Hematopoietic multipotent progenitor cell treated with erythropoietin and hydrocortisone succinate and interleukin-3 and kit ligand, for 8 days (in vitro differentiated cells): ENCODE results near the gene NR2F2.

ENCODE experiments used
- DNase-seq: peaks from one replicate; pipeline ENCODE4 v3.0.0-alpha.2; 2015

NR2F2 gene

DNA sequence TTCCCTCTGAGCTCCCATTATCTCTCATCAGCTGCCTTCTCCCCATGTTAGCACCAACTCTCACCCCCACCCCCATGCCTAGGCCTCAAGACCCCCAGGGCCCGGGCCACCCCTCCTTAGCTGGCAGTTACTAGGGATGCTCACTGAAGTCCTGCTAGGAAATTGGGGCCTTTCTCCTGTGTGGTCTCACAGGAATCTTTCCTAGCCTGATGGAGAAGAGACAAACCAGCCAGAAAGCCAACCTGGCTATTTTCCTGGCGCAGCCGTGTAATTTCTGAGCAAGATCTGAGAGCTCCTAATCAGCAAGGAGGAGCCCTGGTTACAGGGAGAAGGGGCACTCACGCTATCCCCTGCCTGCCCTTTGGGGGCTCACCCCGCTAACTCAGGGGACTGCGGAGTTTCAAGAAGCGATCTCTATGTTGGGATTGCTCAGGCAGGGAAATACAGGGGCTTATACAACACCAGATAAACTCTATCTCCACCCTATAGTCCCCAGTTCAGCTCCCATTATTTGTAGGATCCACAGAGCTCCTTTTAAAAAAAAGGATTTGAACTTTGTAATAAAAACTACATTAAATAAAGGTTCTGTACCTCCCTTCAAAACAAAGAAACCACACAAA lies 25.2 kb downstream of the NR2F2 start:
- no peak for DNase-seq

GRCh38 chr15:96356494-96357455 lies 26.3 kb downstream of the NR2F2 start:
- peak; percentile 57 for DNase-seq

DNA sequence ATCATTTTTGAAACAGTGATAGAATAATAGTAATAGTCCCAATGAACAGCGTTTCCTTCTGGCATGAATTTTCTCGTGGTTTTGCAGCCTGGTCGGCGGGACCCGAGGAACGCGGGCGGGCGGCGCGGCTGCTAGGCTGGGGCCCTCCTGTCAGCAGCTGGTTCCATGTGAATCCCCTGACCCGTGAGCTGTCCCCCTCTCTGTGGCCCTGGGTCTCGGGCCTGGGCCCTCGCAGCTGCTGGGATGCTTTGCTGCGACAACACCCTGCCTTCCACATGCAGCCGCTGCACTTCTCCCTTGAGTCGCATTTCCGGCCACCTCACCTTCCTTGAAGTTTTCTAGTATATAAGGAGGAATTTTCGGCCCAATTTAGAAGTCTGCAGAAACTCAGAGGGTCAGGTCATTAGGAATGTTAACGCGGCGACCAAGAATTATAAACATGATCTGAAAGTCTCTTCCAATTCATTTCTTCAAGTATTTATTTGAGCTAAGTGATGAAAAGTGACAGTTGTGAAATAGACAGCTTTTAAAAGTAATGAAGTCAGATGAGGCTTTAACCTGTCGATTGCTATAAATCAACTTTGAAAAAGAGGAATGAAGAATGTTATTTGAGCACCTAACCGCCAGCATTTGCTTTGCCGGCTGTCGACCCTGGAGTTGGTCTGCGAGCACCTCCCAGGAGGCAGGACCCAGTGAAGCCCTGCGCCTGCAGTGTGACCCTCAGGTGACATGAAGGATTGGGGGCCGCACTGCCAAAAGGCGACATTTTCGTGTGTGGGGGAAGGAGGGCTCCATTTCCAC lies 27.7 kb downstream of the NR2F2 start:
- no peak for DNase-seq

DNA sequence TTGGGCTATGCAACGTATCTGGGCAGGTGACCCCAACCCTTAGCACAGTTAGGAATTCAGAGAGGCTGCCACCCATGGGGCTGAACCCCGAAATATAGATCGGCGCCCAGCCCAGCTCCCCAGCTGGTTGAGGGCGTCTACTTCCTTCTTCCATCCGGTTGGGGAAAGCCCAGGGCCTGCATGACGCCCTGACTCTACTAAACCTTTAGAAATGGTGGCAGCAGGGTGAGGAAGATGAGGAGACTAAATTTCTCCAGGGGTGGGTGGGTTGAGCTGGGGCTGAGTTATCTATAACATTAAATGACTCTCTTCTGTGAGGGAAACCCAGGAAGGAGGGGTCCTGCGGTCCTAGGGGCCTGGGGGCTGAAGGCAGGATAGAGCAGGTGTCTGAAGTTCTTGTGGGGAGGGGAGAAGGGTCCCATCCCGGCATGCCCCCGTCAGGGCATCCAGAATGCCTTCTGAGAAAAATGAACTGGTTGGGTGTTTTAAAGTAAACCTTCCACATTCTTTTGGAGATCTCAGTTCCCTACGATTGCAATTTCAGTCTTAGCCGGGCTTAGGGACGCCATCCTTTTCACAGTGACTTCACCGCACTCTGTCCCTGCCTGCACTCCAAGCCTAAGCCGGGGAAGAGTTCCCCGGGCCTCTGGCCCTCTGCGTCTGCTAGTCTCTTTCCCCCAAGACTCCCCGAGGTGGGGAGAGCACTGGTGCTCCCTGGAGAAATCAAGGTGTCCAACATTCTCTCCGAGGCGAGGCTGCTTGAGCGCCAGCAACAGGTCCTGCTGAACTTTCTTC lies 28.5 kb downstream of the NR2F2 start:
- no peak for DNase-seq

GRCh38 chr15:96359616-96360521 lies 29.4 kb downstream of the NR2F2 start:
- DNase-seq: no peak

GRCh38 chr15:96360581-96361308 lies 30.2 kb downstream of the NR2F2 start:
- no peak for DNase-seq

DNA sequence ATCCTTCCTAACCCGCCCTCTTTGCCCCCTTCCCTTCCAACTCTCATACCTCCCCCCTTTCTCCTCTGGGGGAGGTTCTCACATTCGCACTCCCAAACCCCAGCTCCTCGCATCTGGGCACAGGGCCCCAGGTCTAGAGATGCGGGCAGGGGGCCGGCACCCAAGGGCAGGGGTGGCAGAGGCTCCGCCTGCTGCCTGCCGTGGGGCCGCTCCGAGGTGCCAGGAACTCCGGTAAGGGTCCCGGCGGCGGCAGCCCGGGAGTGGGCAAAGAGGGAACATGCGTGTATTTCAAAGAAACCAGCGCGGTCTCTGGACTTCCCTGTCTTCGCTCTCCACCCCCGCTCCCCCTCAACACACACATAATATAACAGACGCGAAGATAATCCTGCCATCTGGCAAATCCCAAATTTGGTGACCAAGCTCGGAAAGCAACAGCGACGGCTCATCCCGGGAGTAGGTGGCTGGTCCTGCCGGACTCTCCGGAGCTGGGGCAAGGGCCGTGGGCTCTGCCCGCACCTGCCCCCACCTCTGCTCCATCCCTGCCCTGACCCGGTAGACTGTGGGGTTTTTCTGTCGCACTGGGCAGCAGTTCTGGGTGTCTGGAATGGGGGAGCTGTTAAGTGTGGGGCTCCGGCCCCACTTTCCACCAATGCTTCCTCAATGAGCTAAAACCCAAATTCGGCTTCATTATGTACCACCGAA lies 31.0 kb downstream of the NR2F2 start:
- no peak for DNase-seq

GRCh38 chr15:96362011-96362754 lies 31.7 kb downstream of the NR2F2 start:
- no peak for DNase-seq

GRCh38 chr15:96362755-96363651 lies 32.5 kb downstream of the NR2F2 start:
- DNase-seq: no peak

DNA sequence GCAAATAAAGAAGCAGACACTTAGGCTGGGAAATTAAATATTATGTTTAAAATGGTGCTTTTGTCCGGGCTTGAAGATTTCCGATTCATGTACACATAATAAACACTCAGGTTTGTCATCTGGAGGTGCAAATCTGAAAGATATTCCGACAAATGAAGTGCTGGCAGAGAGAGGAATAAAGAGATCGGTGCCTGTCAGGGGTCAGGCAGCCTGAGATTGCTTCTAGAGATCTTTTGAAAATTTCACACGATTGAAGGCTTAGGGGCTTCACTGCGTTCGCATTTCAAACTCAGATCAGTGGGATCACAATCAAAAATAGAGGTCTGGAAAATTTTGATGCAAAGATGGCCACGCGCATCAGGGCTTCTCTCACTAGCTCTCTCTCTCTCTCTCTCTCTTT lies 33.2 kb downstream of the NR2F2 start:
- no peak for DNase-seq

GRCh38 chr15:96365781-96366525 lies 35.5 kb downstream of the NR2F2 start:
- no peak for DNase-seq

DNA sequence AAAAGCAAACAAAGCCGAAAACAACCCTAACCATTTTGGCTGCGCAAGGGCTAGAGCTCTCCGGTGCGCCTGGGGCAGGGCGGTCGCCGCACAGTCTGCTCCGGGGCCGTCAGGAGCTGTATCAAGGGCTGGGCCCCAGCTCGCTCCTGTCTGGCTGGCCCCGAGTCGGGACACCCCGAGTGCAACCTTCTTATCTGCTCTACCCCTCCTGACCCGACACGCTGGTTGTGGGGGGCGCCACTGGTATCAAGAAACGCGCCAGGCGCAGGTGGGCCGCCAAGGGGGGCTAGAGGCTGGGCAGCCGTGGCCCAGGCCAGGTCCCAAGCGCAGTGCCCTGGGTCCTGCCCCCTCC lies 36.0 kb downstream of the NR2F2 start:
- DNase-seq: no peak

DNA sequence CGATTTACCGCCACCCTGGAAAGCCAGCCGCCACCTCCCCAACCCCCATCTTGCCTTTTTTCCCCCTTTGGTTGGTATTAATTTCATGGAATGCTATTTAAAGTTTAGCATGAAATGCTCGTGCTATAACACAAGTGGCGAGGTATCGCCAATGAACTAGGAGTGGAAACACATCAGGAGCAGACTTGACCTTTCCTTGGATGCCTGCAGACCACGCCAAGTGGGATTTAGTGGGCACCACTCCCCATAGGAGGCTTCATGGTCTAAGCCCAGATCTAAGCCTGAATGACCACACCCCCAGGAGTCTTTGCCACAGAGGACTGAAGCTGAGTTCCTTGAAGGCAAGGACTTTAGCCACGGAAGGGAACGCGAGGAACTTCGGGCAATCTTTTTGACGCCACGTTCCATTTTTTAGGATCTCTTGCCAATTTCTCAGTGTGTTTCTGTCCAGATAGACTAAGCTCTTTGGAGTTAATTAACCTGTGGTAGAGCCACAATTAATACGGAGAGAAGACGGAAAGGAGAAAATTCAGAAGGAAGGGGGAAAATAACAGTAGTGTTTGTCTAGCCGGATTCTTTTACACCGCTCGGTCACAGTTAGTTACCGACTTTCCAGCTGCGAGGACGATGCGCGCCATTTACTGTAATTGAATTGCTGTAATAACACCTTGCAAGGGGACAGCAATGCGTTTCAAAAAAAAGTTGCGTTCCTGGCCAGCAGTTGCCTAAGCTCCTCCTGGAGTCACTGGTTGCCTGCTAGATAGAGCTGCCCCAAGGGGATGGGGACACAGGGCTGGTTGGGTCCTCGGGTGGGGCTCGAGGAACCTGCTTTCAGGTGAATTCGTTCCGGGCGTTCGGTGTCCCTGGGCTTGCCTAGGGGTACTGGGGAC lies 37.1 kb downstream of the NR2F2 start:
- no peak for DNase-seq

DNA sequence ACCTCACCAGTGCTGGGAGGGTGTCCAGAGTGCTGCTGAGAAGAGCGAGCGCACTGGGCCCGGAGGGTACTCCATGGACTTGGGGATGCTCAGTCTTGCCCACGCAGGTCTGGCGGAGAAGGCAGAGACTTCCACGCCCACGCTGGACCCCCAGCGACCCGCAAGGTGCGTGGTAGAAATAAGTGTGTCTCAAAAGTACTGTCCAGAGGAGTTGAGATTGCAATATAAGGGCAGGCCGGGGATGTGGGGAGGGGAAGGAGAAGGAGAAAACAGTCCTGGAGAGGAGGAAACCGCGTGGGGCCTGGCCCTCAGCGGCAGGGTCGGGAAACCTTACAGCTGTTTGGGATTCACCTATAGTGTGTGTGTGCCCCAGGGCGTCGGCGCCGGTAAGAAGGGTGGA lies 38.9 kb downstream of the NR2F2 start:
- DNase-seq: no peak

DNA sequence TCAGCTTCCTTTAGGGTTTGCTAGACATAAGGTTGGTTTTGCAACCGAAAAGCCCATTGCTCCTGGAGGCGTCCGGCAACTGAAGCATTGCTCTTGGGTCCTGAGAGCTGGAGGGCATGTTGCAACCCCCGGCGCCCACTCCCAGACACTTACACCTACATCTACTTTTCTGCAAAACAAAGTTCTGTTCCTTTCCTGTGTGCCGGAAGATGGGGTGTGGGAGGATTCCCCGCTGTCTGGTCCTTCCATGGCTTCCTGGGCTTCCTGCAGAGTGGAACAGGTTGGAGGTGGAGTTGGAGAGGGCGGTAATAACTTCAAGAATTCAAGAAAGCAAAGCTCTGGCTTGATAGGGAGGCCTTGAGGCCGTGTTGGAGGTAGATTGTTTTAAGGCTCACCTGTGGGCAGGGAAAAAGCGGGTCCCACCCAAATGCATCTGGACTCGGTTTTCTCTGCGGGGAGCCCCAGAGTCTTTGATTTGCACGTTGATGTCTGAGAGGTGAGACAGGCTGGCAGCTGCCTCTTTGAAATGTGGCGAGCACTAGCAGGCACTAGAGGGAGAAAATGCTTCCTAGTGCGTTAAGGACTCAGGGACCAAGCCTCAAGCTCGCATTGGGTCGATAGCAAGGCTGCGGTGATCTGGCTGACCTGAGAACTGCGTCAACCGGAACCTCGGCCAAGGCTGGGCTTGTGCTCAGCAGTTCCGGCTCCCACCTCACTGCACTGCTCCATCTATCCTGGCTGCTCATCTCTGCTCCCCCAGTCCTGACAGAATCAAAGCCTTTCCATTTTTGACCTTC lies 39.5 kb downstream of the NR2F2 start:
- no peak for DNase-seq

- DNase-seq: no peak
Observed at GRCh38 chr15:96372554-96372953, 42.1 kb downstream of the NR2F2 start.
